ENCODE results near the gene RASSF1. TPM values are rescaled to one million over a fixed set of nuclear protein-coding genes. Genes with fewer than 3 reads are reported as not detected.

RASSF1 gene
- total and polyA plus RNA-seq, 2 of the 13 experiments (the other 11 are each of a cell fraction or from before 2014, with no cell fraction given), result 10.2 to 27.5 TPM

- TF ChIP-seq ZNF597 (CRISPR knock-in tag; IDR thresholded peaks at IDR 0.05), result no peak
- peak; percentile 78 for TF ChIP-seq ZBTB26 (CRISPR knock-in tag; IDR thresholded peaks at IDR 0.05; ENCODE audit: borderline replicate concordance)
- peak; percentile 53; the same call in 1 of the 2 replicates for TF ChIP-seq ZBTB42 (CRISPR knock-in tag; IDR thresholded peaks at IDR 0.05)
- no peak; the same call in 1 of the 2 replicates for TF ChIP-seq ZNF160 (CRISPR knock-in tag; IDR thresholded peaks at IDR 0.05)
- TF ChIP-seq EHMT2 (IDR thresholded peaks at IDR 0.05; ENCODE audit: borderline replicate concordance, low read depth, low read length), result no peak
- TF ChIP-seq NR2F1 (CRISPR knock-in tag; IDR thresholded peaks at IDR 0.05), result no peak
- no peak for TF ChIP-seq CERS6 (CRISPR knock-in tag; IDR thresholded peaks at IDR 0.05)
- no peak for TF ChIP-seq NONO (IDR thresholded peaks at IDR 0.05)
- peak; percentile 53; the same call in 1 of the 2 replicates for TF ChIP-seq NONO (CRISPR knock-in tag; conservative IDR thresholded peaks at IDR 0.05)
- TF ChIP-seq YY1 (IDR thresholded peaks at IDR 0.05; ENCODE audit: insufficient read depth, insufficient replicate concordance, low read depth, low read length), result peak; percentile 69
- no peak for TF ChIP-seq ZFP36 (IDR thresholded peaks at IDR 0.05; ENCODE audit: borderline replicate concordance, low read depth, low read length, partially characterized antibody)
- peak; percentile 59 for TF ChIP-seq MED1 (CRISPR knock-in tag; IDR thresholded peaks at IDR 0.05)
- no peak; the same call in 1 of the 2 replicates for TF ChIP-seq SATB2 (CRISPR knock-in tag; IDR thresholded peaks at IDR 0.05)
- TF ChIP-seq SMYD3 (CRISPR knock-in tag; IDR thresholded peaks at IDR 0.05), result no peak
- no peak for TF ChIP-seq ZNF75D (CRISPR knock-in tag; IDR thresholded peaks at IDR 0.05; ENCODE audit: borderline replicate concordance)
- peak; percentile 32; the same call in 1 of the 2 replicates for TF ChIP-seq FOXP4 (CRISPR knock-in tag; IDR thresholded peaks at IDR 0.05)
- no peak; the same call in 1 of the 2 replicates for TF ChIP-seq ZNF124 (CRISPR knock-in tag; IDR thresholded peaks at IDR 0.05)
- TF ChIP-seq ZZZ3 (CRISPR knock-in tag; IDR thresholded peaks at IDR 0.05; ENCODE audit: borderline replicate concordance), result peak; percentile 93; the same call in 1 of the 2 replicates
- TF ChIP-seq ZNF205 (CRISPR knock-in tag; IDR thresholded peaks at IDR 0.05), result peak; percentile 55; the same call in 1 of the 2 replicates
- TF ChIP-seq SRSF9 (IDR thresholded peaks at IDR 0.05; ENCODE audit: borderline replicate concordance, insufficient read depth, low read depth, low read length, poor library complexity, severe bottlenecking), result no peak
- peak; percentile 52 for TF ChIP-seq U2AF1 (optimal IDR thresholded peaks at IDR 0.05; ENCODE audit: low read depth, low read length)
- peak; percentile 39; the same call in 1 of the 2 replicates for TF ChIP-seq ZC3H4 (CRISPR knock-in tag; IDR thresholded peaks at IDR 0.05; ENCODE audit: borderline replicate concordance)
- no peak; the same call in 1 of the 2 replicates for TF ChIP-seq MAF1 (CRISPR knock-in tag; IDR thresholded peaks at IDR 0.05; ENCODE audit: borderline replicate concordance)
- TF ChIP-seq PITX1 (CRISPR knock-in tag; IDR thresholded peaks at IDR 0.05), result peak; percentile 69
Observed at GRCh38 chr3:50358911-50359759, 18.5 kb upstream of the RASSF1 start, which contains the start of gene TMEM115 (continued).
